Fibroblast of mammary gland (primary cell): ENCODE results near the gene ADGRG1.

Experiments used
- DNase-seq: peaks from one replicate; pipeline ENCODE4 v3.0.0-alpha.2; 2010; ENCODE audit warnings: low read depth
- H3K4me3 ChIP-seq: 2 replicates; pipeline ENCODE4 v1.5.1; 2011; ENCODE audit warnings: low read depth, mild to moderate bottlenecking, low read length, moderate library complexity; ENCODE audit not compliant: control insufficient read depth
- CTCF ChIP-seq: conservative IDR thresholded peaks from 2 replicates; pipeline ENCODE4 v1.5.1; 2011; ENCODE audit warnings: low read depth, low read length, inconsistent platforms; ENCODE audit not compliant: control insufficient read depth, insufficient read depth

Gene ADGRG1

DNA sequence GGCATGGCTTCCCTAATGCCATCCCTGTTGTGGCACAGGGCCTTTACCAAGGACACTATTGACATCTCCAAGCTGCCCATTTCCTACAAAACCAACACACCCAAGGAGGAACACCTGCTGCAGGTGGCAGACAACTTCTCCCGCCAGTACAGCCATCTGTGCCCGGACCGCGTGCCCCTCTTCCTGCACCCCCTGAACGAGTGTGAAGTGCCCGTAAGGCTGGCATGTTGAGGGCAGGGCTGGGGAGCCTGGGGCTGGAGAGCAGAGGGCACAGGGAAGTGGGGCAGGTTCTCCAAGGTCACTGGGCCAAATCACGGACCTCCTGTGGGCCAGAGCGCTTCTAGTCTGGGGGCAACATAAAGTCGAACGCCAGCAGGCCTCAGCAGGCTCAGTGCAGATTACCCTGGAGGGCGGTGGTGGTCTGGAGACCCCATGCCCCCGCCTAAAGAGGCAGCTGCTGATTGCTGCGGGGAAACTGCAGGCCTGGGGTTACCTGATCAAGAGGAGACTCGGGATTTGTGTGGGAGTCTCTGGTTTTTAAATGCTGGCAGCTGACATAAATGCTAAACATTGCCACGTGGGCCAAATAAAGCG, 70.5 kb downstream of the ADGRG1 start:
- DNase-seq = no peak
- H3K4me3 ChIP-seq = no peak overlapping the region
- no peak for TF ChIP-seq CTCF

GRCh38 chr16:57699481-57699880, 71.1 kb downstream of the ADGRG1 start:
- no peak for TF ChIP-seq CTCF
- H3K4me3 ChIP-seq = no peak overlapping the region
- DNase-seq = no peak

- no peak for TF ChIP-seq CTCF
- H3K4me3 ChIP-seq = no peak overlapping the region
- no peak for DNase-seq
Measured at GRCh38 chr16:57699899-57700298, 71.5 kb downstream of the ADGRG1 start.

- no peak for TF ChIP-seq CTCF
- no peak overlapping the region for H3K4me3 ChIP-seq
- DNase-seq = no peak
Measured at GRCh38 chr16:57700781-57701551, 72.5 kb downstream of the ADGRG1 start.

DNA sequence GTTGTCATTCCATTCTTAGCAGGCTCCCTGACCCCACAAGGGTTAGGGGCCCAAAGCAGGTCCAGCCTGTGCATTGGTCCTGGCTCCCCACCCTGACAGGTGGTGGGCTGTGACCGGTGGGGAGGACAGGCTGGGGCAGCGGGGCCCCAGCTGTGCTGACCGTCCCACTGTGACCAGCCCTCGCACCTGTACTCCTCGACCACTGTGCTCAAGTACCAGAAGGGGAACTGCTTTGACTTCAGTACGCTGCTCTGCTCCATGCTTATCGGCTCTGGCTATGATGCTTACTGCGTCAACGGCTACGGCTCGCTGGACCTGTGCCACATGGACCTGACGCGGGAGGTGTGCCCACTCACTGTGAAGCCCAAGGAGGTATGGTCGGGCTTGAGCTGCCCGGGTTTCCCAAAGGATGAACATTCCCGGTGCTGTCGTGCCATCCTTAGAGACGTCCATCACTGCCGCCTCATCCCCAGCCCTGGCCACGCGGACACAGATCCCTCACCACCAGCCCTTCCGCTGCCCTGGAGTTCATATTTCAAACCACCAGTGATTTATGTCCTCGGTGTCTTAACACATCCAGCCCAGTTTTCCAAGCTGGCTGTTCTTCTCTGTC, 73.4 kb downstream of the ADGRG1 start:
- no peak overlapping the region for H3K4me3 ChIP-seq
- no peak for TF ChIP-seq CTCF
- DNase-seq = no peak

DNA sequence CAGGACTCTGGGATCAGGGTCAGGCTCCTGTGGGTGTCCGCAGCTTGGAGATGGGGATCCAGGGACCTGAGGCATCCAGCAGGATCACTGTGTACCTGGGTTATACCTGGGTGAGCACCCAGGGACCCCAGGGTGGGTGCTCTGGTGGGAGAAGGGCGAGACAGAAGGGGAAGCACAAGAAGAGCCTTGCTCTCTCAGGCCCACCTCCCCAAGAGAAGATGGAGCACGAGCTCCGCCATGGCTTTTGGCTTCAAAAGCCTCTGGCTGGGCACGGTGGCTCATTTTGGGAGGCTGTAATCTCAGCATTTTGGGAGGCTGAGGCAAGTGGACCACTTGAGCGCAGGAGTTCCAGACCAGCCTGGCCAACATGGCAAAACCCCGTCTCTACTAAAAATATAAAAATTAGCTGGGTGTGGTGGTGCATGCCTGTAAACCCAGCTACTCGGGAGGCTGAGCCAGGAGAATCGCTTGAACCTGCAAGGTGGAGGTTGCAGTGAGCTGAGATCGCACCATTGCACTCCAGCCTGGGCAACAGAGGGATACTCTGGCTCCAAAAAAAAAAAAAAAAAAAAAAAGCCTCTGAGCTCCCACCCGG, 75.1 kb downstream of the ADGRG1 start:
- DNase-seq = no peak
- no peak overlapping the region for H3K4me3 ChIP-seq
- no peak for TF ChIP-seq CTCF
